Non-pigmented ciliary epithelial cell (primary cell): ENCODE measurements around the gene DNASE2B.

ENCODE experiments used
- DNase-seq: peaks from one replicate; pipeline ENCODE4 v3.0.0-alpha.2; 2010; ENCODE audit warnings: low read depth

The DNASE2B gene

GRCh38 chr1:84452436-84452835 is 54.2 kb downstream of the DNASE2B start:
- DNase-seq: no peak

- DNase-seq: no peak
Measured at GRCh38 chr1:84462118-84462517, 63.8 kb downstream of the DNASE2B start.
